Immature natural killer cell (primary cell): Measurements from ENCODE around the gene LIPC. TPM values are rescaled to one million over a fixed set of nuclear protein-coding genes. Genes with fewer than 3 reads are reported as not detected.
"Not testable (repeated sequence)": the region's sequence is repeated elsewhere in the genome, so short reads cannot be mapped to it uniquely, and the experiment has no call there.

ENCODE experiments used
- DNase-seq, 3 donors: peaks; one replicate each; pipeline ENCODE4 v3.0.0; 2022; ENCODE audit warnings: mixed read lengths in 1 of 3
- H3K27ac Mint-ChIP-seq, 6 donors: one replicate each; pipeline ENCODE4 v1.8.0; 2020; ENCODE audit warnings: mixed read lengths in 6 of 6, mild to moderate bottlenecking in 5 of 6, inconsistent platforms in 4 of 6, moderate library complexity in 3 of 6
- H3K27me3 Mint-ChIP-seq, 3 donors: one replicate each; pipeline ENCODE4 v1.8.0; 2020 to 2021; ENCODE audit warnings: low read depth in 3 of 3, mild to moderate bottlenecking in 3 of 3, mixed read lengths in 3 of 3, moderate library complexity in 3 of 3, inconsistent platforms in 1 of 3
- H3K36me3 Mint-ChIP-seq, 3 donors: one replicate each; pipeline ENCODE4 v1.8.0; 2020; ENCODE audit warnings: mixed read lengths in 3 of 3, inconsistent platforms in 2 of 3, mild to moderate bottlenecking in 2 of 3
- H3K4me1 Mint-ChIP-seq, 2 donors: one replicate each; pipeline ENCODE4 v1.8.0; 2020; ENCODE audit warnings: inconsistent platforms in 2 of 2, mild to moderate bottlenecking in 2 of 2, mixed read lengths in 2 of 2, moderate library complexity in 1 of 2
- H3K4me3 Mint-ChIP-seq, 5 donors: one replicate each; pipeline ENCODE4 v1.8.0; 2020; ENCODE audit warnings: mild to moderate bottlenecking in 5 of 5, mixed read lengths in 5 of 5, inconsistent platforms in 3 of 5, moderate library complexity in 3 of 5
- H3K9me3 Mint-ChIP-seq, 6 donors: one replicate each; pipeline ENCODE4 v1.8.0; 2020; ENCODE audit warnings: mild to moderate bottlenecking in 6 of 6, mixed read lengths in 6 of 6, inconsistent platforms in 4 of 6, moderate library complexity in 3 of 6
- polyA plus RNA-seq, 3 donors: library from polyadenylated mRNA; unstranded; fragments of 300-500 nt; fragmentation: Illumina TruSeq; gene quantifications; one replicate each; pipeline ENCODE4 v1.2.3, GENCODE V29; 2021

Gene LIPC
- polyA plus RNA-seq, 3 donors from 2014 or later, result 2.4 to 6.8 (median 2.8) TPM

DNA sequence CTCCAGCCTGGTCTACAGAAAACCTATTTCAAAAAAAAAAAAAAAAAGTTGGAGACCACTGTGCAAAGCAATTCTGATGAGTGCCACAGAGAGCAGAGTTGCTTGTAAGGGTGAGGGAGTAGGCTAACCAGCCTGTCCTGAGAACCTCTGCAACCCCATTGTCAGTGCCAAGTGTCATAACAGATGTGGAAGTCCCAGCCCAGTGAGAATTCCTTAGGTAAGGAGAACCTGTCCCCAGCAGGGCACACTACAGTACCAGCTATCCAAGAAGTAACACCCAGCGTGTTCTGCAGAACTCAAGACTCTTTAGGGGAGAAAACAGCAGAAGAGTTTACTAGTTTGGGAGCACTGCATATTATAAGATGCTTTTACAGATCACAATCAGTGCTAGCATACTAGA, 156.3 kb downstream of the LIPC start:
- Mint-ChIP-seq H3K27ac (no peak overlapping the region), H3K4me3 (no peak overlapping the region)

DNA sequence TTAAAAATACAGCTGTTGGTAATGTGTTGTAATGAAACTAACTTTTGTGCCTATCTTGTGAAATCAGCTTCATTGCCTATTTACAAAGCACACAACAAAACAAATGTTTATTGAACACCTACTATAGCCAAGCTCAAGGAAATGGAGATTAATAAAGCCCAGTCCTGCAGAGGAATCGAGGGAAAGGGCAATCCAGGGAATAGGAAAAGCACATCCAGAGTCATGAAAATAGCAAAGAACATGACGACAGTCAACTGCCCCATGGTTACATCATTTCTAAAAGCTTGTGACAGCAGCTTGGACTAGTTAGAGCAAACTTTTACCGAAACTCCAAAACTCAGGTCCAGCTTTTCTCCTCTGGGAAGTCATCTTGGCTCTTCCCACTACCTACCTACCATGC, 157.3 kb downstream of the LIPC start:
- H3K27ac Mint-ChIP-seq, result peak overlapping the region in 2 of 6 donors; percentile 48 to 49
- peaks cover 0 to 3% (median 0%) of the 10 kb centered on the region in 3 donors for H3K27me3 Mint-ChIP-seq
- H3K36me3 Mint-ChIP-seq, result peaks cover 12 to 22% (median 18%) of the 10 kb centered on the region in 3 donors
- no peak for DNase-seq
- H3K4me1 Mint-ChIP-seq, result peaks cover 26 to 28% of the 10 kb centered on the region in 2 donors
- H3K9me3 Mint-ChIP-seq, result no peaks in the 10 kb centered on the region
- H3K4me3 Mint-ChIP-seq, result no peak overlapping the region

More for the DNA sequence above, 156.3 kb downstream of the LIPC start:
- H3K4me1 Mint-ChIP-seq, result peaks cover 23 to 24% of the 10 kb centered on the region in 2 donors
- DNase-seq, result no peak
- peaks cover 0 to 7% (median 4%) of the 10 kb centered on the region in 6 donors for H3K9me3 Mint-ChIP-seq
- H3K36me3 Mint-ChIP-seq, result peaks cover 8 to 23% (median 9%) of the 10 kb centered on the region in 3 donors
- peaks cover 2 to 4% (median 3%) of the 10 kb centered on the region in 3 donors for H3K27me3 Mint-ChIP-seq

DNA sequence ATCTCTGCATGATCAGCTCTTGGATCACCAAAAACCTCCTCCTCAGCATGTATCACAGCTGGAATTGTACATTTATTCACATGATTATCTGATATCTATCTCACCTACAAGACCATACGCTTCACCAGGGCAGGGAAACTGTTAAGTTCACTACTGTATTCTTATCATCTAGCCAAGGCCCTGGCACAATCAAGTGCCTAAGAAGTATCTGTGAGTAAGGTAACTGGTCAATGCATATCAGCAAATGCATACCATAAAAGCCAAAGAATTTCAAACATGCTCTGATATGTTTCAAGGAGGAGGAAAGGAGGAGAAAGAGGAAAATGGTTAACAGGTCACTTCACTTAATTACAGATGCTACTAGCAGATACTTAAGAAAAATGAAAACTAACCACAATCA, 158.4 kb downstream of the LIPC start:
- Mint-ChIP-seq H3K27ac (peak overlapping the region in 4 of 6 donors; percentile 0 to 82 (median 50)), H3K9me3 (no peaks in the 10 kb centered on the region), H3K4me1 (peaks cover 15 to 19% of the 10 kb centered on the region in 2 donors), H3K27me3 (peaks cover 0 to 3% (median 0%) of the 10 kb centered on the region in 3 donors), H3K4me3 (no peak overlapping the region), H3K36me3 (peaks cover 15 to 28% (median 21%) of the 10 kb centered on the region in 3 donors)
- no peak for DNase-seq

DNA sequence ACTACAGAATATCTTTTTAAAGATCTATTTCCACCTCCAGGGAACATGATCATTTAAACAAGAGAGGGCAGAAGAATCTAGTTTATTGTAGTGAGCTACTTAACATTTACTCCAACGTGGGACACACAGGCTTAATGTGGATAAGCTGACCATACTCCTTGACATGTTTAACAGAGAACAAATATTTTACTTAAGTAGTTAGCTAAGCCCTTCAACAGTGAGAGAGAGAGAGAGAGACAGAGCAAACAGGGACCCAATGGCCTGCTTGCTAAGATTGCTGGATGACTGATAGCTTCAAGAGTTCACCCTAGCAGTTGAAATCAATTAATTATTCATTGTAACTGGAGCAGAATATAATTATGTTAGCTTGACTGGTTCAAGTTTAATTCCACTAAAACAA, 159.1 kb downstream of the LIPC start:
- Mint-ChIP-seq H3K27ac (peak overlapping the region in 4 of 6 donors; percentile 1 to 61 (median 30)), H3K9me3 (no peaks in the 10 kb centered on the region), H3K4me3 (no peak overlapping the region), H3K27me3 (peaks cover 0 to 3% (median 0%) of the 10 kb centered on the region in 3 donors), H3K36me3 (peaks cover 19 to 32% (median 24%) of the 10 kb centered on the region in 3 donors), H3K4me1 (peaks cover 8 to 15% of the 10 kb centered on the region in 2 donors)
- no peak for DNase-seq

DNA sequence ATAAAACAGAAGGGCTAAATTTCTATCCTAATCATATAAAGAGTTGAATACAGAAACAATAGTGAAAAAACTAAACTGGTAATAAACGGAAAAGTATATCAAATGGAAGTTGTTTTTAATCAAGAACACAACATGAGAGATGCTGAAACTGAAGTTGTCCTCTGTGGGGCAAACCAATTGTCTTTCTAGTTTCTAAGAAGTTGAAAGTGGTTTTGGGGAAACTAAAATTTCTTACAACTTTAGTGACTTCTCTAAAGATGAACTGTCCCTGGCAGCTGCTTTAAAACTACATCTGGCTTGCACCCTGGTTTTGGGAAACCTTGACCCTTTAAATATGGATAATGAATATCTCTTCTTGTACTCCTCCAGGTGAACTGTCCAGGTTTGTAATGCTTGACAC, 162.1 kb downstream of the LIPC start:
- Mint-ChIP-seq H3K27ac (peak overlapping the region; percentile 15 to 75 (median 44)), H3K27me3 (peaks cover 0 to 2% (median 0%) of the 10 kb centered on the region in 3 donors), H3K9me3 (no peaks in the 10 kb centered on the region), H3K4me1 (peaks cover 21 to 37% of the 10 kb centered on the region in 2 donors), H3K36me3 (peaks cover 25 to 46% (median 40%) of the 10 kb centered on the region in 3 donors), H3K4me3 (no peak overlapping the region)
- DNase-seq, result no peak

DNA sequence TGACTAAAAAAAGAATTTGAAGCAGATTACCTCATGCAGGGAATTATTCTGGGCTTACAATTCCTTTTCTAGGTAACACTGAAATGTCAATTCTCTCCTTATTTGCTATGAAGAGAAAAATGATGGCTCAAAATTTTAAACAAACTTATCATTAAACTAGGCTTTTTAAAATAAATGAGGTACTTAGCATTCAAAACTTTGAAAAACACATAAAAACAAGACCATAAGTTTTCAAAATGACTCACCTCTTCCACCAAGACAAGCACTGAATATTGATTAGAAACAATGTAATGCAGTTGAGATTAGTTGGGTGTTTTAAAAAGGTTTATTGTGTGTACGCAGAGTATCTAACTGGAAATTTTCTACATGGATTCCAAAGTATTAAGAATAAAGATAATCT, 163.1 kb downstream of the LIPC start:
- no peak overlapping the region for H3K4me3 Mint-ChIP-seq
- H3K27ac Mint-ChIP-seq, result peak overlapping the region in 2 of 6 donors; percentile 28 to 83
- DNase-seq, result no peak
- H3K27me3 Mint-ChIP-seq, result peaks cover 0 to 2% (median 0%) of the 10 kb centered on the region in 3 donors
- H3K4me1 Mint-ChIP-seq, result peaks cover 25 to 44% of the 10 kb centered on the region in 2 donors
- H3K9me3 Mint-ChIP-seq, result no peaks in the 10 kb centered on the region
- H3K36me3 Mint-ChIP-seq, result peaks cover 28 to 49% (median 40%) of the 10 kb centered on the region in 3 donors

DNA sequence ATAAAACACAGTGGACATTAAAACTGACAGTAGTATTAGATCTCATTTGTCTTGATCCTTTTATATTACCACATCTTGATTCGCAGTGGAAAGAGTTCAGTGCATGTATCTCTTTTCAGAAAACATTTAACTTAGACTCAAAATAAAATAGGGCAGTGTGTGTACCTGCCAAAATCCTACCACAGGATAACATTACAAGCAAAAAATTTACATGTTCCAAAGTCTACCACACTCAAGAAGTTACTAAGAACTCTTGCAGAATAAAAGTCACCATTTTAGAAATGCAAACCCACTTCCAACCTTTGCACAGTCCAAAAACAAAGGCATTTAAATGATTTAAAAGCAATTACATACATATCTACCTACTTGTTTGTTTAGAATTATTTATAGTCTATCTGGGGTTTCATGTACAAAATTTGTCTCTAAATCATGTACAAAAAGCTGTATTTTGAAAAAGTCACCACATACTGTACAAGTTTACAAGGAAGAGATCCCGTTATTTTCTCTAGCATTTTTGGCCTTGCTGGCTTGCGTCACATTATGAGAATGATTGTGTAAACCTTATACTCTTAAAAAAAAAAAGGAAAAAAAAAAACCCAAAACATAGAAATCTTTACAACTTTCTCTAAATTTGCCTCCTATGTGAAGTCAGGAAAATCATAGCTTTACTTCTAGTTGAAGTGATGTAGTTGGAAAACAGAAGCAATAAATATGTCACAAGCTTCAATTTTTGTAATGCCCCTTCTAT, 163.9 kb downstream of the LIPC start:
- Mint-ChIP-seq H3K4me3 (no peak overlapping the region), H3K9me3 (no peaks in the 10 kb centered on the region), H3K27ac (peak overlapping the region in 5 of 6 donors; percentile 9 to 82 (median 53)), H3K4me1 (peaks cover 27 to 44% of the 10 kb centered on the region in 2 donors), H3K36me3 (peaks cover 28 to 49% (median 40%) of the 10 kb centered on the region in 3 donors), H3K27me3 (peaks cover 0 to 2% (median 0%) of the 10 kb centered on the region in 3 donors)
- DNase-seq, result no peak

DNA sequence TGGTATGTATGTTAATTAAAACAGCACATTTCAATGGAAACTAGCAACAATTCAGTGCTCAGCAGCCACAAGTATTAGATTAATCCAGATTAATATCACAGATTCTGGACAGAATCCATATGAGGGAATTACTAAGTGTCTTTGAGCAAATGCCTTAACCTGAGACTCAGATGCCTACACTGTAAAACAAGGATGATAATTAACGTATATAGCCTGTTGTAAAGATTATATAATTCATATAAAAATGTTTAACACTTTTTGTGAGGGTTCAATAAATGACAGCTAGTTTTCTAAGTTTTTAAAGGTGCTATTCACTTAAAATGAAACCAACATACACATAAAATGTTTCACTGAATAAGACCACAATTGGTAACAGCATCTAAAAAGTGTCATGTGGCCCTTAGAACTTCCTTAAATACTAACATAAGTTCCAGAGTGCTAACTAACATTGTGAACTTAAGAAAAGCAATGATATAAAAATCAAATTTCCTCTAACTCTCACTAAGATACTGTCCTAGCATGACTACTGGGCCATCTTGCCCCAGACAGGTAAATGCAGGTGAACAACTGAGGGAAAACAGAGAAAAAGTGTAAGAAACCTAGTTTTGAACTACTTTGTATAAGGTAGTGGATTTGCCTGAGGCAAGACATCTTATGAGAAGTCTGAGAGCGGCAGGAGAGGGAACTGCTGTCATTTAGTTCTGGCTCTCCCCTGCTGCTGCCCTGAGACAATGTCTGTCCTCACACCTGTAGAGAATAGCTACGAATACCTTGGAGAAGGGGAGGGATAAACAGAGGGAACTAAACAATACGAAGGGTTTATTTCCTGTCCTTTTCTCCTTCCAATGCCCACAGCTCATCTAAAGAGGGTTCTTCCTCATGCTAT, 166.4 kb downstream of the LIPC start:
- peaks cover 29 to 46% of the 10 kb centered on the region in 2 donors for H3K4me1 Mint-ChIP-seq
- peaks cover 0 to 2% (median 0%) of the 10 kb centered on the region in 3 donors for H3K27me3 Mint-ChIP-seq
- peak overlapping the region; percentile 92 to 98 (median 95) for H3K27ac Mint-ChIP-seq
- no peaks in the 10 kb centered on the region for H3K9me3 Mint-ChIP-seq
- DNase-seq, result peak; percentile 21 to 30 (median 22)
- peak overlapping the region; percentile 30 to 74 (median 70) for H3K4me3 Mint-ChIP-seq
- H3K36me3 Mint-ChIP-seq, result peaks cover 32 to 47% (median 40%) of the 10 kb centered on the region in 3 donors

DNA sequence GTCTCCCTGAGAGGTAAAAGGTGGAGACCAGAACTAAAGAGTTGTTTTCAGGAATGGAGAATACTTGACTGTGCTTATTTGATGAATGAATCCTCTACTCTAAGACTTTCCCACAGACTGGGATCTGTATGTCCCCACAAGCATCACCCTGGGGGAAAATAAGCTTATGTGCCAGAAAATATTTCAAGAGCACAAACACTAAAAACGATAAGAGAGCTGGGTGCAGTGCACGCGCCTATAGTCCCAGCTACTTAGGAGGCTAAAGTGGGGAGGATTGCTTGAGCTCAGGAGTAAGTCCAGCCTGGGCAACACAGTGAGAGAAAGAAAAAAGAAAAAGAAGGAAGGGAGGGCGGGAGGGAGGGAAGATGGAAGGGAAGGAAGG, 167.0 kb downstream of the LIPC start:
- peaks cover 0 to 2% (median 2%) of the 10 kb centered on the region in 3 donors for H3K27me3 Mint-ChIP-seq
- H3K4me1 Mint-ChIP-seq, result peaks cover 31 to 48% of the 10 kb centered on the region in 2 donors
- H3K9me3 Mint-ChIP-seq, result no peaks in the 10 kb centered on the region
- H3K36me3 Mint-ChIP-seq, result peaks cover 34 to 47% (median 42%) of the 10 kb centered on the region in 3 donors
- no peak for DNase-seq
- H3K4me3 Mint-ChIP-seq, result peak overlapping the region in 2 of 5 donors; percentile 73 to 74
- peak overlapping the region; percentile 92 to 98 (median 95) for H3K27ac Mint-ChIP-seq

DNA sequence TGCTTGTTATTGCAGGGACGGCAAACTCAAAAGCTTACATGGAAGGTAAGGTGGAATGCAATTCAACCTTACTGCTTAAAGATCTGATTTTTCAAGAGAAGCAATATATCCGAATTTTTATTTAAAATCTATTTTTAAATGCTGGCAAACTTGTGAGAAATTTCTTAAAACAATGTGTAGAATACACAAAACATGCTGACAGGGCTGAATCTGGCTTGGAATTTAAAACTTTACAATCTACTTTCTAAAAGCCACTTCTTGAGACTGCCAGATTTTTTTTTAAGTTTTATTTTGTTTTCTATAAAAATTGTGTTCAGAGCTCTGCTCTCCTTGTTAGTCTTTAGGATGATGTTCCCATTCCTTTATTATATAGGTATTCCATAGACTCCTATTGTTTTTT, 171.0 kb downstream of the LIPC start:
- Mint-ChIP-seq H3K36me3 (peaks cover 28 to 43% (median 36%) of the 10 kb centered on the region in 3 donors), H3K27me3 (peaks cover 0 to 2% (median 0%) of the 10 kb centered on the region in 3 donors), H3K27ac (peak overlapping the region in 1 of 6 donors; percentile 76), H3K4me1 (peaks cover 44 to 66% of the 10 kb centered on the region in 2 donors), H3K4me3 (no peak overlapping the region), H3K9me3 (no peaks in the 10 kb centered on the region)
- no peak for DNase-seq

DNA sequence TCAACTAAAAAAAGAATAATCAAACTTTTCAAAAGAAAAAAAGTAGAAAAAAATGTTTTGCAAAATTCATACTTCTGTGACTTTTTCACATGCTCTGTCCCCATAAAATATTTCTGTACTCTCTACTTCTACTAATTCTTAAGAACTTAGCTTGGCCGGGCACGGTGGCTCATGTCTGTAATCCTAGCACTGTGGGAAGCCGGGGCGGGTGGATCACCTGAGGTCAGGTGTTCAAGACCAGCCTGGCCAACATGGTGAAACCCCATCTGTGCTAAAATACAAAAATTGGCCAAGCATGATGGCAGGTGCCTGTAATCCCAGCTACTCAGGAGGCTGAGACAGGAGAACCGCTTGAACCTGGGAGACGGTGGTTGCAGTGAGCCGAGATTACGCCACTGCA, 172.1 kb downstream of the LIPC start:
- not testable (repeated sequence) for H3K4me3 Mint-ChIP-seq, H3K27me3 Mint-ChIP-seq, DNase-seq, H3K9me3 Mint-ChIP-seq
- Mint-ChIP-seq H3K4me1 (peaks cover 46 to 66% of the 10 kb centered on the region in 2 donors), H3K27ac (peak overlapping the region in 3 of 6 donors; percentile 21 to 63 (median 23)), H3K36me3 (peaks cover 28 to 42% (median 33%) of the 10 kb centered on the region in 3 donors)

DNA sequence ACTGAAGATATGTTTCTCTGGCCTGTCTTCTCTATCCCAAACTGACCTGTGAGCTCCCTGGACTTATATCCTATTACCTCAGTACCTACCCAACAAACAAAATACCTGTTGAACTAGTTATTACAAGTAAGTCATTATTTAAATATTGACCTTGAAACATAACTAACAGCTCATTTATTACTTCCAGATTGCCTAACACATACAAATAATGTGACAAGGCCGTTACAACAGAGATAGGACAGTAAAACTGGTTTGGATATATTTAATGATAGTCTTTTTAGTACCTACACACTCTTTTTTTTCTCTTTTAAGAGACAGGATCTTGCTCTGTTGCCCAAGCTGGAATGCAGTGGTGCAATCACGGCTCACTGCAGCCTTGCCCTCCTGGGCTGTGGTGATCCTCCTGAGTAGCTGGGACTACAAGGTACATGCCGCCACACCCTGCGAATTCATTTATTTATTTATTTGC, 172.7 kb downstream of the LIPC start:
- Mint-ChIP-seq H3K9me3 (no peaks in the 10 kb centered on the region), H3K4me1 (peaks cover 48 to 66% of the 10 kb centered on the region in 2 donors), H3K27me3 (peaks cover 0 to 2% (median 0%) of the 10 kb centered on the region in 3 donors), H3K36me3 (peaks cover 25 to 43% (median 36%) of the 10 kb centered on the region in 3 donors), H3K4me3 (no peak overlapping the region), H3K27ac (peak overlapping the region in 3 of 6 donors; percentile 1 to 38 (median 13))
- DNase-seq, result no peak

DNA sequence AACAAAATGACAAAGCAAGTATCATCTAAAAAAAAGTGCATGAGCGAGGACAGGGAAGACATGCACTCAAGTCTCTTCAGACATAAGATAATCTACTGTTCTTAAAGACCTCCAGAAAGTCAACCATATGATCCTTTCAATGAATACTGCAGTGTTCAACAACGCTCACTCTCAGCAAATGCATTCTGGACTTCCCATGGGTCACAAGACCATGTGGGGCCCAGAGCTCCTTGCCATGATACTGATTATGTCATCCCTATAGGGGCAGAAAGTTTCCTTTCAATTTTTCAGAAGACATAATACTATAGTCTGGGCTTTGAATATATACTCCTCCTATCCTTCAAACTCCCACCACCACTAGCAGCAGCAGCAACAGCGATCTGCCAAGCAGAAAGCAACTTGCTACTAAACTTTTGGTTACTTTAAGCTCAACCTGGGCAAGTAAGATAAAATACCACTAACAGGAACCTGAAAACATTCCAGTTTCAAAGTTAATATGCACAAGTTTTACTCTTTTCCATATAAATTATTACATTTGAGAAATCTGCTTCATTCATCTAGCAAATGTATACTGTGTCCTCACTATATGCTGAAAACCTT, 174.2 kb downstream of the LIPC start:
- peaks cover 48 to 78% of the 10 kb centered on the region in 2 donors for H3K4me1 Mint-ChIP-seq
- H3K4me3 Mint-ChIP-seq, result peak overlapping the region in 2 of 5 donors; percentile 4 to 28
- H3K27ac Mint-ChIP-seq, result peak overlapping the region; percentile 51 to 90 (median 73)
- no peak for DNase-seq
- peaks cover 34 to 52% (median 44%) of the 10 kb centered on the region in 3 donors for H3K36me3 Mint-ChIP-seq
- no peaks in the 10 kb centered on the region for H3K9me3 Mint-ChIP-seq
- H3K27me3 Mint-ChIP-seq, result peaks cover 0 to 2% (median 0%) of the 10 kb centered on the region in 3 donors
